ENCODE data around the gene ASIP. TPM values are rescaled to one million over a fixed set of nuclear protein-coding genes. Genes with fewer than 3 reads are reported as not detected.
"Not testable (repeated sequence)": the region's sequence is repeated elsewhere in the genome, so short reads cannot be mapped to it uniquely, and the experiment has no call there.

The ASIP gene
- total RNA-seq, 1 donor from 2014 or later: 32.6 TPM

DNA sequence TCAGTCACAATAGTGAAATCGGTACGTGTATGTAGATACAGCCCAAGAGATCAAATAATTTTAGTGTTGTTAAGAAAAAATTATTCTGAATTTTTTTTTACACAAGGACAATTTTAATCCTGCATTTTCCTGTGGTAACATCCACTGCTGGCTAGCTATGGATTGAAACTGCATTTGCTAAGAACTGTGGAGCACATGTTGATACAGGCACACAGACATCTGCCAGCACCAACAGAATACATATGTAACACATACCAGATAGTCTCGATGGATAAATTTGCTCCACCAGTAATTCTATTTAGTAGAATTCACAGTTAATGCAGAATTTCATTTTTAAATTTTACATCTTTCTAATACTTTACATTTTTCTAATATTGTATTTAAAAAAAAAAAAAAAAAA is 2.2 kb downstream of the ASIP start:
- H3K9me3 ChIP-seq (replicated peaks): peaks cover 4% of the 10 kb centered on the region
- TF ChIP-seq, protein P1, sequence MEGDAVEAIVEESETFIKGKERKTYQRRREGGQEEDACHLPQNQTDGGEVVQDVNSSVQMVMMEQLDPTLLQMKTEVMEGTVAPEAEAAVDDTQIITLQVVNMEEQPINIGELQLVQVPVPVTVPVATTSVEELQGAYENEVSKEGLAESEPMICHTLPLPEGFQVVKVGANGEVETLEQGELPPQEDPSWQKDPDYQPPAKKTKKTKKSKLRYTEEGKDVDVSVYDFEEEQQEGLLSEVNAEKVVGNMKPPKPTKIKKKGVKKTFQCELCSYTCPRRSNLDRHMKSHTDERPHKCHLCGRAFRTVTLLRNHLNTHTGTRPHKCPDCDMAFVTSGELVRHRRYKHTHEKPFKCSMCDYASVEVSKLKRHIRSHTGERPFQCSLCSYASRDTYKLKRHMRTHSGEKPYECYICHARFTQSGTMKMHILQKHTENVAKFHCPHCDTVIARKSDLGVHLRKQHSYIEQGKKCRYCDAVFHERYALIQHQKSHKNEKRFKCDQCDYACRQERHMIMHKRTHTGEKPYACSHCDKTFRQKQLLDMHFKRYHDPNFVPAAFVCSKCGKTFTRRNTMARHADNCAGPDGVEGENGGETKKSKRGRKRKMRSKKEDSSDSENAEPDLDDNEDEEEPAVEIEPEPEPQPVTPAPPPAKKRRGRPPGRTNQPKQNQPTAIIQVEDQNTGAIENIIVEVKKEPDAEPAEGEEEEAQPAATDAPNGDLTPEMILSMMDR (IDR thresholded peaks at IDR 0.05; ENCODE audit: borderline replicate concordance): no peak
- peaks cover 9% of the 10 kb centered on the region for H3K27me3 ChIP-seq (ENCODE audit: low read depth)
- no peaks in the 10 kb centered on the region for H3K4me1 ChIP-seq
- H3K27ac ChIP-seq (replicated peaks): no peak overlapping the region
- no peak overlapping the region for H3K4me3 ChIP-seq
- intact Hi-C loops (cut with micrococcal nuclease): no loop called here
- no peaks in the 10 kb centered on the region for H3K36me3 ChIP-seq
- DNase-seq: no peak

DNA sequence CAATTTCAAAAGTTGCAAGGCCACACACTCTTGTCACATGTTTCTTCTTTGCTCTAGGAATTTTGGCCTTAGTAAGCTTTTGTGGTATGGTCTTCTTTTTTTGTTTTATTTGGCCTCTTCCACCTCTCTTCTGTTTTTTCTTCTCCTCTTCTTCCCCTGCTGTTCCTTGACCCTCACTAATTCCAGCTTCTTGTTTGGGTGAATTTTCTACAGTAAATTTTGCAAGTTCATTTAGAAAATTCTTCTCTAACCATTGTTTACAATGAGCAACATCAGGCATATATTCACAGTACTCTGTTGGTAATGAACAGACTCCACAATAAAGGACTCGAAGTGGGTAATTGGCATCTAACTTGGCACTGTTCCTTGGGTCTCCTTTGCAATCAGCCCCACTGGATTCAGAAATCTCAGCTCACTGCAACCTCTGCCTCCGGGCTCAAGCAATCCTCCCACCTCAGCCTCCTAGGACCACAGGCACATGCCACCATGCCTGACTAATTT is 5.0 kb downstream of the ASIP start:
- Histone ChIP-seq H3K27ac (replicated peaks) (no peak overlapping the region), H3K4me1 (no peaks in the 10 kb centered on the region), H3K36me3 (no peaks in the 10 kb centered on the region), H3K27me3 (ENCODE audit: low read depth) (peaks cover 5% of the 10 kb centered on the region), H3K4me3 (no peak overlapping the region), H3K9me3 (replicated peaks) (no peaks in the 10 kb centered on the region)
- no peak for DNase-seq
- intact Hi-C loops (cut with micrococcal nuclease): no loop called here
- TF ChIP-seq, protein P1 (IDR thresholded peaks at IDR 0.05; ENCODE audit: borderline replicate concordance): no peak

DNA sequence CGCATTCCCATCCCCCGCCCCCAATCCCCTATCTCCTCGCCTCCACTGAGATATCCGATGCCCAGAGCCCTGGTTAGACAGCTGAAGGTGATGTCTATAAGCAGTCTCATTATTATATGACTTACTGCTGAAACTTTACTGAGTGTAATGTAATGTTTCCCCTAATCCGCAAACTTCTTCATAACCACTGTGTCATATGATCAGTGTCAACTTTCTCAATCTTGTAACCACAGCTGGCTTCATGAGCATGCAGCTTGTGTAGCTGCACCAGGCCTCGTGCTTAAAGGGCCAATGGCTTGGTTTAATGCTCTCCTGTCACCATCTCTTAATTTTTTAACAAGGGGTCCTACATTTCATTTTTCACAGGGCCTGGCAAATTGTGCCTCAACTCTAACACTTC is 8.1 kb downstream of the ASIP start:
- Histone ChIP-seq H3K4me3 (no peak overlapping the region), H3K4me1 (no peaks in the 10 kb centered on the region), H3K27ac (replicated peaks) (no peak overlapping the region), H3K36me3 (no peaks in the 10 kb centered on the region), H3K27me3 (ENCODE audit: low read depth) (no peaks in the 10 kb centered on the region), H3K9me3 (replicated peaks) (no peaks in the 10 kb centered on the region)
- intact Hi-C loops (cut with micrococcal nuclease): no loop called here
- TF ChIP-seq, protein P1 (IDR thresholded peaks at IDR 0.05; ENCODE audit: borderline replicate concordance): no peak
- DNase-seq: no peak

DNA sequence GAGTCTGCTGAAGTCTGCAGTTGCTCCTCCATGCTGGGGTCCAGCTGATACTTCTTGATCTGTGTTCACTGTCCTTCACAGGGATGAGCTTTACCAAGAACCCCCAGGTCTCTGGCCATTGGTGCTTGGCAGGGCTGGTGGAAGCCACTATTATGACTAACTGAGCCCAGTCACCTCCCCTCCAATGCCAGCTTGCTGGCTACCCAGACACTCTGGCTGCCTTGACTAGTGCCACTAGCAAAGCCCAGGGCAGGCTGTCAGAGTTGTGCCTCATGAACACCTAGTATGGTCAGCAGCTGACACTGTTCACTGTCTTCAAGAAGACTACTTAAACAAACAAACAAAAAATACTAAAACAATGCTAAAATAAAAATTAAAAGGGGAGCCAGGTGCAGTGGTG is 8.8 kb downstream of the ASIP start:
- H3K36me3 ChIP-seq: no peaks in the 10 kb centered on the region
- no peaks in the 10 kb centered on the region for H3K27me3 ChIP-seq (ENCODE audit: low read depth)
- no peak for DNase-seq
- no peak overlapping the region for H3K4me3 ChIP-seq
- no peaks in the 10 kb centered on the region for H3K9me3 ChIP-seq (replicated peaks)
- intact Hi-C loops (cut with micrococcal nuclease): no loop called here
- H3K4me1 ChIP-seq: no peaks in the 10 kb centered on the region
- H3K27ac ChIP-seq (replicated peaks): no peak overlapping the region
- TF ChIP-seq, protein P1 (IDR thresholded peaks at IDR 0.05; ENCODE audit: borderline replicate concordance): no peak

DNA sequence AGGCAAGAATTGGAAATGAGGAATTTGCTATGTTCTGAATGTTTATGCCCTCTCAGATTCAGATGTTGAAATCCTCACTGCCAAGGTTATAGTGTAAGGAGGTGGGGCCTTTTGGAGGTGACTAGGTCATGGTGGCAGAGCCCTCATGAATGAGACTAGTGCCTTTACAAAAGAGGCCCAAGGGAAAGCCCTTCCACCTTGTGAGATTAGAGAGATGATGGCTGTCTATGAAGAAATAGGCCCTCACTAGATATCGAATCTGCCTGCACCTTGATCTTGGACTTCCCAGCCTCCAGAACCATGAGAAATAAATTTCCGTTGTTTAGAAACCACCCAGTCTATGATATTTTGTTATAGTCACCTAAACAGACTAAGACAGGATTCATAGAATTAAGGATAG is 10.4 kb downstream of the ASIP start:
- no peak overlapping the region for H3K27ac ChIP-seq (replicated peaks)
- no peak for DNase-seq
- H3K36me3 ChIP-seq: no peaks in the 10 kb centered on the region
- no peaks in the 10 kb centered on the region for H3K9me3 ChIP-seq (replicated peaks)
- TF ChIP-seq, protein P1 (IDR thresholded peaks at IDR 0.05; ENCODE audit: borderline replicate concordance): no peak
- no peaks in the 10 kb centered on the region for H3K27me3 ChIP-seq (ENCODE audit: low read depth)
- intact Hi-C loops (cut with micrococcal nuclease): no loop called here
- H3K4me3 ChIP-seq: no peak overlapping the region
- no peaks in the 10 kb centered on the region for H3K4me1 ChIP-seq

DNA sequence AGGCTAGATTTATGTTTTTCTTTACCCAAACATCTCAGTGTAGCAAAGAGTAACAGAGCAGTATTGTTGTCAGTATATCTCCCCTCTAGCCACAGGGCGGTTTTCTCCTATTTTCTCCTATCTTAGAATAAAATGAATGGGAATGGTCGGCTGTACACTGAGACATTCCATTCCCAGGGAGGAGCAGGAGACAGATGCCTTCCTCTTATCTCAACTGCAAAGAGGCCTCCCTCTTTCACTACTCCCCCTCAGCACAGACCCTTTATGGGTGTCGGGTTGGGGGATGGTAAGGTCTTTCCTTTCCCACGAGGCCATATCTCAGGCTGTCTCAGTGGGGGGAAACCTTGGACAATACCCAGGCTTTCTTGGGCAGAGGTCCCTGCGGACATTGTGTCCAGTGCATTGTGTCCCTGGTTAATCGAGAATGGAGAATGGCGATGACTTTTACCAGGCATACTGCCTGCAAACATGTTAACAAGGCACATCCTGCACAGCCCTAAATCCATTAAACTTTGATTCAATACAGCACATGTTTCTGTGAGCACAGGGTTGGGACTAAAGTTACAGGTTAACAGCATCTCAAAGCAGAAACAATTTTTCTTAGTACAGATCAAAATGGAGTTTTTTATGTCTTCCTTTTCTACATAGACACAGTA is 11.3 kb downstream of the ASIP start:
- intact Hi-C loops (cut with micrococcal nuclease): not testable (repeated sequence)

More for the DNA sequence above, 11.3 kb downstream of the ASIP start:
- not testable (repeated sequence) for H3K4me3 ChIP-seq; H3K4me1 ChIP-seq; DNase-seq; H3K27ac ChIP-seq (replicated peaks); H3K9me3 ChIP-seq (replicated peaks); H3K27me3 ChIP-seq (ENCODE audit: low read depth); H3K36me3 ChIP-seq
